ENCODE data around the gene DIO3.
A peak's percentile ranks its signal among the peaks of the same experiment; 100 is the strongest.

Gene DIO3

DNA sequence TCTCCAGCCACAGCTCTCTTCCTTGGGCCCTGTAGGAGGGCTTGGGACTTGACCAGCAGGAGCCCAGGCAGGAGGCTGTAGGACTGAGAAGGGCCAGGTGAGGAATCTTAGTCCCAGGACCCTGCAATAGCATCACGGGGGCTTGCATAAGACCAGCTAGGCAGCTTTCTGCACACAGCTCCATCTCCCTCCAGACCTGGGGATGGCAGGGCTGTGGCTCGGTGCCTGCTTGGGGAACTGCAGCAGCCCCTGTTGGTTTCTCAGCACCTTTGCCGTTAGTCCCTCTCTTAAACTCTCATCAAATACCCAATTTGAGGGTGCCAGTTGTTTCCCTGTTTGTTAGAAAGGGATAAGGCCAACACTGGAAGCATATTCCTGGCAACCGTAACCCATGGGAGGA, 14.3 kb downstream of the DIO3 start:
- Histone ChIP-seq H3K4me1 (ENCODE audit: control insufficient read depth, low read depth, low read length) (no peaks in the 10 kb centered on the region), H2AK5ac (ENCODE audit: low read length) (no peak overlapping the region), H3K27me3 (ENCODE audit: insufficient read depth, low read length, poor library complexity) (no peaks in the 10 kb centered on the region), H3K36me3 (ENCODE audit: control insufficient read depth, insufficient read depth, low read length) (no peaks in the 10 kb centered on the region), H3K9ac (ENCODE audit: low read length) (no peak overlapping the region), H3K18ac (ENCODE audit: low read length) (no peak overlapping the region), H2BK120ac (ENCODE audit: low read depth, low read length) (no peak overlapping the region), H3K27ac (ENCODE audit: low read depth, low read length) (no peak overlapping the region), H3K4me3 (ENCODE audit: low read length) (no peak overlapping the region), H3K79me1 (ENCODE audit: low read length) (no peaks in the 10 kb centered on the region), H4K5ac (ENCODE audit: low read length) (no peak overlapping the region), H3K4ac (ENCODE audit: low read depth, low read length) (no peak overlapping the region), H3K79me2 (ENCODE audit: control insufficient read depth, insufficient read depth, low read length) (no peaks in the 10 kb centered on the region), H2BK15ac (replicated peaks; ENCODE audit: low read depth) (no peak overlapping the region), H4K8ac (ENCODE audit: low read depth, low read length) (no peak overlapping the region), H3K23ac (ENCODE audit: low read length) (no peak overlapping the region), H2BK5ac (ENCODE audit: low read length) (no peak overlapping the region), H3K56ac (ENCODE audit: low read length) (no peak overlapping the region), H3K4me2 (ENCODE audit: low read length) (no peak overlapping the region)
- DNase-seq: peak; percentile 37
- no CpG with 5 or more reads among the region's 4 CpGs for WGBS (ENCODE audit: extremely low coverage, insufficient coverage, low lambda C conversion rate)

- H4K5ac ChIP-seq (ENCODE audit: low read length): no peak overlapping the region
- H3K4me2 ChIP-seq (ENCODE audit: low read length): no peak overlapping the region
- no peaks in the 10 kb centered on the region for H3K27me3 ChIP-seq (ENCODE audit: insufficient read depth, low read length, poor library complexity)
- H3K9ac ChIP-seq (ENCODE audit: low read length): no peak overlapping the region
- H3K56ac ChIP-seq (ENCODE audit: low read length): no peak overlapping the region
- no peak overlapping the region for H2BK120ac ChIP-seq (ENCODE audit: low read depth, low read length)
- H4K8ac ChIP-seq (ENCODE audit: low read depth, low read length): no peak overlapping the region
- H2BK15ac ChIP-seq (replicated peaks; ENCODE audit: low read depth): no peak overlapping the region
- no peak overlapping the region for H2BK5ac ChIP-seq (ENCODE audit: low read length)
- no peak overlapping the region for H3K27ac ChIP-seq (ENCODE audit: low read depth, low read length)
- WGBS (ENCODE audit: extremely low coverage, insufficient coverage, low lambda C conversion rate): no CpG with 5 or more reads among the region's 10 CpGs
- no peak overlapping the region for H3K23ac ChIP-seq (ENCODE audit: low read length)
- no peak overlapping the region for H3K4me3 ChIP-seq (ENCODE audit: low read length)
- H3K79me1 ChIP-seq (ENCODE audit: low read length): no peaks in the 10 kb centered on the region
- H3K4me1 ChIP-seq (ENCODE audit: control insufficient read depth, low read depth, low read length): no peaks in the 10 kb centered on the region
- no peaks in the 10 kb centered on the region for H3K79me2 ChIP-seq (ENCODE audit: control insufficient read depth, insufficient read depth, low read length)
- no peak overlapping the region for H3K4ac ChIP-seq (ENCODE audit: low read depth, low read length)
- no peaks in the 10 kb centered on the region for H3K36me3 ChIP-seq (ENCODE audit: control insufficient read depth, insufficient read depth, low read length)
- no peak overlapping the region for H2AK5ac ChIP-seq (ENCODE audit: low read length)
- DNase-seq: no peak
- H3K18ac ChIP-seq (ENCODE audit: low read length): no peak overlapping the region
Observed at GRCh38 chr14:101577221-101577909, 16.1 kb downstream of the DIO3 start.

GRCh38 chr14:101578489-101578888, 17.2 kb downstream of the DIO3 start:
- DNase-seq: no peak
- Histone ChIP-seq H3K4me3 (ENCODE audit: low read length) (no peak overlapping the region), H3K27ac (ENCODE audit: low read depth, low read length) (no peak overlapping the region), H3K27me3 (ENCODE audit: insufficient read depth, low read length, poor library complexity) (no peaks in the 10 kb centered on the region), H4K8ac (ENCODE audit: low read depth, low read length) (no peak overlapping the region), H3K4me2 (ENCODE audit: low read length) (no peak overlapping the region), H2BK120ac (ENCODE audit: low read depth, low read length) (no peak overlapping the region), H3K36me3 (ENCODE audit: control insufficient read depth, insufficient read depth, low read length) (no peaks in the 10 kb centered on the region), H3K79me2 (ENCODE audit: control insufficient read depth, insufficient read depth, low read length) (no peaks in the 10 kb centered on the region), H4K5ac (ENCODE audit: low read length) (no peak overlapping the region), H3K18ac (ENCODE audit: low read length) (no peak overlapping the region), H2AK5ac (ENCODE audit: low read length) (no peak overlapping the region), H3K56ac (ENCODE audit: low read length) (no peak overlapping the region), H3K79me1 (ENCODE audit: low read length) (no peaks in the 10 kb centered on the region), H3K9ac (ENCODE audit: low read length) (no peak overlapping the region), H3K4ac (ENCODE audit: low read depth, low read length) (no peak overlapping the region), H3K23ac (ENCODE audit: low read length) (peak overlapping the region; percentile 24), H2BK15ac (replicated peaks; ENCODE audit: low read depth) (no peak overlapping the region), H2BK5ac (ENCODE audit: low read length) (no peak overlapping the region), H3K4me1 (ENCODE audit: control insufficient read depth, low read depth, low read length) (no peaks in the 10 kb centered on the region)
- WGBS (ENCODE audit: extremely low coverage, insufficient coverage, low lambda C conversion rate): no CpG with 5 or more reads among the region's 8 CpGs

- Histone ChIP-seq H3K36me3 (ENCODE audit: control insufficient read depth, insufficient read depth, low read length) (no peaks in the 10 kb centered on the region), H3K18ac (ENCODE audit: low read length) (no peak overlapping the region), H2BK15ac (replicated peaks; ENCODE audit: low read depth) (no peak overlapping the region), H3K79me1 (ENCODE audit: low read length) (no peaks in the 10 kb centered on the region), H4K5ac (ENCODE audit: low read length) (no peak overlapping the region), H3K4ac (ENCODE audit: low read depth, low read length) (no peak overlapping the region), H3K23ac (ENCODE audit: low read length) (no peak overlapping the region), H3K79me2 (ENCODE audit: control insufficient read depth, insufficient read depth, low read length) (no peaks in the 10 kb centered on the region), H3K4me1 (ENCODE audit: control insufficient read depth, low read depth, low read length) (no peaks in the 10 kb centered on the region), H3K27ac (ENCODE audit: low read depth, low read length) (no peak overlapping the region), H2BK120ac (ENCODE audit: low read depth, low read length) (no peak overlapping the region), H3K27me3 (ENCODE audit: insufficient read depth, low read length, poor library complexity) (no peaks in the 10 kb centered on the region), H3K56ac (ENCODE audit: low read length) (no peak overlapping the region), H2AK5ac (ENCODE audit: low read length) (no peak overlapping the region), H4K8ac (ENCODE audit: low read depth, low read length) (no peak overlapping the region), H3K4me2 (ENCODE audit: low read length) (no peak overlapping the region), H3K9ac (ENCODE audit: low read length) (no peak overlapping the region), H3K4me3 (ENCODE audit: low read length) (no peak overlapping the region), H2BK5ac (ENCODE audit: low read length) (no peak overlapping the region)
- DNase-seq: no peak
- WGBS (ENCODE audit: extremely low coverage, insufficient coverage, low lambda C conversion rate): no CpG with 5 or more reads among the region's 11 CpGs
Observed at GRCh38 chr14:101579372-101580080, 18.2 kb downstream of the DIO3 start.

- H3K4ac ChIP-seq (ENCODE audit: low read depth, low read length): no peak overlapping the region
- H3K79me1 ChIP-seq (ENCODE audit: low read length): no peaks in the 10 kb centered on the region
- no peak overlapping the region for H3K4me3 ChIP-seq (ENCODE audit: low read length)
- no peak overlapping the region for H3K4me2 ChIP-seq (ENCODE audit: low read length)
- no CpG with 5 or more reads among the region's 9 CpGs for WGBS (ENCODE audit: extremely low coverage, insufficient coverage, low lambda C conversion rate)
- no peak overlapping the region for H3K23ac ChIP-seq (ENCODE audit: low read length)
- no peaks in the 10 kb centered on the region for H3K27me3 ChIP-seq (ENCODE audit: insufficient read depth, low read length, poor library complexity)
- no peak overlapping the region for H3K56ac ChIP-seq (ENCODE audit: low read length)
- no peak overlapping the region for H4K5ac ChIP-seq (ENCODE audit: low read length)
- DNase-seq: no peak
- no peak overlapping the region for H4K8ac ChIP-seq (ENCODE audit: low read depth, low read length)
- no peak overlapping the region for H2BK5ac ChIP-seq (ENCODE audit: low read length)
- H3K79me2 ChIP-seq (ENCODE audit: control insufficient read depth, insufficient read depth, low read length): no peaks in the 10 kb centered on the region
- no peak overlapping the region for H2BK120ac ChIP-seq (ENCODE audit: low read depth, low read length)
- H3K18ac ChIP-seq (ENCODE audit: low read length): no peak overlapping the region
- no peak overlapping the region for H3K9ac ChIP-seq (ENCODE audit: low read length)
- no peak overlapping the region for H2BK15ac ChIP-seq (replicated peaks; ENCODE audit: low read depth)
- H3K36me3 ChIP-seq (ENCODE audit: control insufficient read depth, insufficient read depth, low read length): no peaks in the 10 kb centered on the region
- no peak overlapping the region for H2AK5ac ChIP-seq (ENCODE audit: low read length)
- H3K4me1 ChIP-seq (ENCODE audit: control insufficient read depth, low read depth, low read length): no peaks in the 10 kb centered on the region
- no peak overlapping the region for H3K27ac ChIP-seq (ENCODE audit: low read depth, low read length)
Observed at GRCh38 chr14:101581806-101582205, 20.5 kb downstream of the DIO3 start.

Data from mesendoderm (in vitro differentiated cells).